Spleen (tissue), 7 donors: ENCODE measurements around the gene ETNK1.
A peak's percentile ranks its signal among the peaks of the same experiment; 100 is the strongest.

ENCODE experiments used
- POLR2A ChIP-seq, 3 donors: fragments of 450-650 bp; IDR thresholded peaks; one replicate each; pipeline ENCODE4 v1.5.1; 2017; ENCODE audit warnings: antibody characterized with exemption in 3 of 3, mild to moderate bottlenecking in 1 of 3
- POLR2AphosphoS5 ChIP-seq, 3 donors: sonication (generic); formaldehyde crosslinking; IDR thresholded peaks; one replicate each; pipeline ENCODE4 v1.5.1; 2017; ENCODE audit warnings: antibody characterized with exemption in 3 of 3
- TF ChIP-seq, protein P1 (sequence below), 11 experiments: fragments of 200-600 bp in 7 of 11; fragments of 450-650 bp in 4 of 11; sonication (generic) in 4 of 11; IDR thresholded peaks in 8 of 11; conservative IDR thresholded peaks in 3 of 11; 1 replicate in 7 of 11; 2 replicates in 4 of 11; pipeline versions ENCODE4 v1.4.0 to v1.8.0; 2016 to 2021; ENCODE audit warnings: antibody characterized with exemption in 11 of 11, inconsistent platforms in 4 of 11, mild to moderate bottlenecking in 1 of 11
- donor health status: DM: no; HTN: no; CAD: no; lungs with moderate emphysema.
- donor health status: DM: no; HTN: no; CAD: no.
- donor health status: DM: no; HTN: no; CAD: no.

DNA sequence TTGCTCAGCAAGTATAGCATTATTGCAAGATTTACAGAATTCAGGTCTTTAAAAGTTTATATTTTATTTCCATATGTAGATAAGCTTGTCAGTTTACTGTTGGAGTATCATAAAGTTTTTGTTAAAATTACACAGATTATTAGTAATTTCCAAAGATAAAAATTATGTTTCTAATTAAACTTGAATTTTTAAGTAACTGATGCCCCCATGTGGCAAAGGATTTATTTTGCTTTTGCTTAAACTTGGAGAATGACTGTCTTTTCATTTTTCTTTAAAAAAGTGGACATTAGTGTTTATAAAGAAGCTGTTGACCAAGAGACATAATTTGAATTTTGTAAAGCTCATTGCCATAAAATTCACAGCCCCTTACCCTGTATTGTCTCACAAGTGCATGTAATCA, 45.8 kb downstream of the ETNK1 start:
- TF ChIP-seq, protein P1, sequence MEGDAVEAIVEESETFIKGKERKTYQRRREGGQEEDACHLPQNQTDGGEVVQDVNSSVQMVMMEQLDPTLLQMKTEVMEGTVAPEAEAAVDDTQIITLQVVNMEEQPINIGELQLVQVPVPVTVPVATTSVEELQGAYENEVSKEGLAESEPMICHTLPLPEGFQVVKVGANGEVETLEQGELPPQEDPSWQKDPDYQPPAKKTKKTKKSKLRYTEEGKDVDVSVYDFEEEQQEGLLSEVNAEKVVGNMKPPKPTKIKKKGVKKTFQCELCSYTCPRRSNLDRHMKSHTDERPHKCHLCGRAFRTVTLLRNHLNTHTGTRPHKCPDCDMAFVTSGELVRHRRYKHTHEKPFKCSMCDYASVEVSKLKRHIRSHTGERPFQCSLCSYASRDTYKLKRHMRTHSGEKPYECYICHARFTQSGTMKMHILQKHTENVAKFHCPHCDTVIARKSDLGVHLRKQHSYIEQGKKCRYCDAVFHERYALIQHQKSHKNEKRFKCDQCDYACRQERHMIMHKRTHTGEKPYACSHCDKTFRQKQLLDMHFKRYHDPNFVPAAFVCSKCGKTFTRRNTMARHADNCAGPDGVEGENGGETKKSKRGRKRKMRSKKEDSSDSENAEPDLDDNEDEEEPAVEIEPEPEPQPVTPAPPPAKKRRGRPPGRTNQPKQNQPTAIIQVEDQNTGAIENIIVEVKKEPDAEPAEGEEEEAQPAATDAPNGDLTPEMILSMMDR (IDR thresholded peaks at IDR 0.05 in 8 of 11, conservative IDR thresholded peaks at IDR 0.05 in 3 of 11), result peak in 1 of 11 experiments; percentile 14
- TF ChIP-seq POLR2AphosphoS5 (IDR thresholded peaks at IDR 0.05) (no peak), POLR2A (IDR thresholded peaks at IDR 0.05) (no peak)
